GM21825 (cell line): Measurements from ENCODE around the gene CRB3.
A peak's percentile ranks its signal among the peaks of the same experiment; 100 is the strongest.

ENCODE experiments used
- ATAC-seq: cut with Tn5 transposase; IDR thresholded peaks from one replicate; pipeline ENCODE4 v1.9.1; 2021; ENCODE audit warnings: mild to moderate bottlenecking, moderate library complexity; ENCODE audit not compliant: unreplicated experiment

Gene CRB3

DNA sequence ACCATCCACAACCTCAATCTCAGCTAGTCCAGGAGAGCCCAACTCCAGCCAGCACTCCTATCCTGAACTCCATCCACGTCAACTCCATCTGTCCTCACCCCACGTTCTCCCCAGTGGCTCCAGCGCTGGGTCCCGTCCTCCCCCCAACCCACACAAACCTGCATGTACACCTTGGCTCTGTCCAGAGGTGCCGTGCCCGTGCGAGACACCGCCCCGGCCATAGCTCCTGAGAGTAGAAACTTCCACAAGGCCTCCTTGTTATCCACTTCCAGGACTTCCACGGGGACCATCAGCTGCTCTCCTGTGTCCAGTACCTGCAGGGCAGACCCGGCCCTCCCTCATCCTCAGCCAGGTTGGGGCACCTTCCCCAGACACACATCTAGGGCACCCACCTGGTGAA is 32.2 kb upstream of the CRB3 start:
- ATAC-seq: no peak

DNA sequence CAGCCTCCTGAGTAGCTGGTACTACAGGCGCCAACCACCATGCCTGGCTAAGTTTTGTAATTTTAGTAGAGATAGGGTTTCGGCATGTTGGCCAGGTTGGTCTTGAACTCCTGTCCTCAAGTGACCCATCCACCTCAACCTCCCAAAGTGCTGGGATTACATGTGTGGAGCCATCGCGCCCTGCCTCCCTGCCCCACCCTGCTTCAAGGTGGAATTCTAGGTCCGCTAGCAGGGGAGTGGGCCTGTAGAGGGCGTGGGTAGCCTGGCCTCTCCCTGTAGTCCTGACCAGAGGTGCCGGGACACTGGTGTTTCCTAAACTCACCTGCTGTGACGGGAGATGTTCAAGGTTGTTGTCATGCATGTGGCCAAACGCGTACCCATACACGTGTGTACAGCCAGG is 30.9 kb upstream of the CRB3 start:
- no peak for ATAC-seq

DNA sequence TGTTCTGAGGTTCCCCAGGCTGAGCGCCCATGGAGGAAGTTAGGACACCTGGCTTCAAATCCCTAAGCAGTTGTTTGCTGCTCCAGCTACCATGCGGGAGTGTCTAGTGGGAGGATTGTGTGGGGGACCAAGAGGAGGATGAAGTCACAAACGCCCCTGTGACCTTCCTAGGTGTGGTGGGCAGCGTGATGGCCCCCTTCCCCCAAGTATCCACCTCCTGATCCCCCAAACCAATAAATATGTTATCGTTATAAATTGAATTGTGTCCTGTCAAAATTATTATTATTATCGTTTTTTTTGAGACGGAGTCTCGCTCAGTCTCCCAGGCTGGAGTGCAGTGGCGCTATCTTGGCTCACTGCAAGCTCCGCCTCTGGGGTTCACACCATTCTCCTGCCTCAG is 30.4 kb upstream of the CRB3 start, which contains the start of gene SLC25A41:
SLC25A41 (minus strand) TSS at position 101 of the 400 bp plus-strand sequence; CDS start at position 31, 70 bp downstream.
- ATAC-seq: no peak

DNA sequence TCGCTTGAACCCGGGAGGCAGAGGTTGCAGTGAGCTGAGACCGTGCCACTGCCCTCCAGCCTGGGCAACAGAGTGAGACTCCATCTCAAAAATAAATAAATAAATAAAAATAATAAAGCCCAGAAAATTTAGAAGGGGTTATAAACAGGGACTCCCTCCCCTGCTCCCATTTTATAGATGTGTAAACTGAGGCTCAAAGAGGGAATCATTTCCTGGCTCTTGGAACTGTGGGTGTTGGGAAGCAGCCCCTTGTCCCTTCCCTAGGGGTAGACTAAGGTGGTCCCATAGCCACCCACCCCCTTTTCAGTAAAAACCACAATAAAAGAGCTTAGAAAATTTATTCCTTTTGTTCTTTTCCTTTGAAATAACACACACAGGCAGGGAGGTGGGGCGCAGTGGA is 24.3 kb upstream of the CRB3 start:
- no peak for ATAC-seq

DNA sequence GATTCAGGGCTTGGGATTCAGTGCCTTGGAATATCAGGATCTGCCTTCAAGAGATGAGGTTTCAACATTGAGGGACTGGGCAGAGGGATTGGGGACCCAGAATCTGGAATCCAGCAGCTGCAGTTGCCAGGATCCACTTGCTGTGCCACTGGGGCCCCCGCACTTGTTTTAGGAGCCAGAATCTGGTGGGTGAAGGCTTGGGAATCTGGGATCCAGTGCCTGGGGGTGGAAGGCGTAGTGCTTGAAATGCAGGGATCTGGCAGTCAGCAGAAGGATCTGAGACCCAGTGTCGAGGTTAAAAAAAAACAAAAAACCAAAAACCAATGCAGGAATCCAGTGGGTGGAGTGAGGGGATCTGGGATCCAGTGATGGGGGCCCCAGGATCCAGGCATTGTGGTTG is 23.2 kb upstream of the CRB3 start:
- ATAC-seq: no peak

DNA sequence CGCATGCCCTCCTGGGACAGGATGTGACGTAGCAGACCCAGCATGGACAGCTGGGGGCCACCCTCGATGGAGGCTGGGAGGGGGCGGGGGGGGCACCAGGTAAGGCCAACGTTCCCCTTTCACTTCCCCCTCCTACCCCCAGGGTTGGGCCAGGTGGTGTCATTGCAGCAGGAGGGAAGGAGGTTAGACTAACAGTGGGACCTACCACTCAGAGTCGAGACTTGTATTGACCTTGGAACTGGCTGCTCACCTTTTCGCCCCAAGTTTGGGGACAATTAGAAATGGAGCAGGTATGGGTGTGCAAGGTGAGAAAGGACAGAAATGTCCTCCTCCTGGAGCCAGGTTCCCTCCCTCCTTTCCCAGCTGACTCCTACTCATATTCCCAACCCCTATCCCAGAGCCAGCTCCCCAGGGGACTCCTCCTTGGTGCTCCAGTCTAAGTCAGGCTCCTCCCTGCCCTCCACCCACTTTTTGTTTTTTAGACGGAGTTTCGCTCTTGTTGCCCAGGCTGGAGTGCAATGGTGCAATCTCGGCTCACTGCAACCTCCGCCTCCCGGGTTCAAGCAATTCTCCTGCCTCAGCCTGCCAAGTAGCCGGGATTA is 21.9 kb upstream of the CRB3 start:
- no peak for ATAC-seq

DNA sequence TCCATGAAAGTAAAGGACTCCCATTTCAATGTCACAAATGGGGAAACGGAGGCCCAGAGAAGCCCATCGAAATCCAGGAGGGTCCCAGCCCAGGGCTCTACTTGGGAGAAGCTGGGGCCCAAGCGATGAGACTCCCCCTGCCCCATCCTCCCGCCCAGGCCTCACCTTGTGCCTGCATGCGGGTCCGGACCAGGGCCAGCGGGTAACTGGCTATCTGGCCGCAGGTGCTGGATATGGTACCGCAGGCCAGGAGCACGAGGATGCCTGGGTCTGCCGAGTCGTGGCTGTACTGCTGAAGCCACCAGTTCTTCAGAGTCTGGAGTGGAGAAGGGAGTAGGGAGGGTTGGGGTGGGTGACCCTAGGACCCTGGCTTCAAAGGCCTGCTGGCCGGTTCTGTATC is 20.1 kb upstream of the CRB3 start:
- ATAC-seq: no peak

DNA sequence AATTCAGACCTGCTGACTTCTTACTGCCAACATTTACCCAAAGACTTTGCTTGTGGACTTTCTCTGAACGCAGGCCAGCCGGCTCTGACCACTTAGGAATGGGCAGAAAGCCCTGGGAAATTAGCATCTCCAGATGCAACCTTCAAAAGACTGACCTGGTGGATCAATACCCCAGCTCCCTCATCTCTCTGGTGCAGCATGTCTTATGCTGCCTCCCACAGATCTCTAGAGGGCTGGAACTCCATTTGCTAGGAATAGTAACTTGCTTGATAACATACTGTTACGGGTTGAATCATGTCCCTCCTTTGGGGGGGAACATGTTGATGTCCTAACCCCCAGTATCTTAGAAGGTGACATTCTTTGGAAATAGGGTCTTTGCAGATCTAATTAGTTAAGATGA is 17.6 kb upstream of the CRB3 start:
- ATAC-seq: no peak

DNA sequence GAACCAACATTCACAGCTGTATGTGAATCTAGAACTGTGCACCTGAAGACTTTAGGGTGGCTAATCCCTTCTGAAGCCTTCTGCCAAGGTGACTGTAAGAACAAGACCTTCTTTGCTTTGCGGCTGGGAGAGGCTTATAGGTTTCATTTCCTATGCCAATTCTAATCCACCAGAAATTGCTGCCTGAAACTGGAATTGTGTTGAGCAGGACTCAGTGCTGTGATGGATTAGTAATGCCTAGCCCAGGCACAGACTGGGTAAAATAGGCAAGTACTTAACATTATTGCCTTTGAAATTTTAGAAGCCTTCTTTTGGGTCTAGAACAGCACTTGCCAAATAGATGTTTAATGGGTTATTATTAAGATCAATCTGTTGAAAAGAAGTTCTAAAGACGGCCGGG is 16.0 kb upstream of the CRB3 start:
- no peak for ATAC-seq

DNA sequence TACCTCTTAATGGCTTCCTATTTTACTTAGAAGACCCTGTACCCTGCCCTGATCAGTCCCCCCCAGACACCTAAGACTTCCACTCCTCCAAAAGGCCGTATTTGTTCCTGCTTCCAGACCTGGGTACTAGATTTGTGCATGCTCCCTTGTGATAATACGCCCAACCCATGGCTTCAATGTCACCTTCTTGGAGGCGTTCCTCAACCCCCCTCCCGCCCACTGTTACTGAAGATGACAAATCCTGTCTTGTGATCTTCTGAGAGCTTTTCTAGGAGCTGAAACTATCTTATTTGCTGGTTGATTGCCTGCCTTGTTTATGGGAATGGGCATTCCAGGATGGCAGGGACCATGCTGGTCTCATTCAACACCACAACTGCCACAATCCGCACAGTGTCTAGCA is 13.9 kb upstream of the CRB3 start:
- no peak for ATAC-seq

DNA sequence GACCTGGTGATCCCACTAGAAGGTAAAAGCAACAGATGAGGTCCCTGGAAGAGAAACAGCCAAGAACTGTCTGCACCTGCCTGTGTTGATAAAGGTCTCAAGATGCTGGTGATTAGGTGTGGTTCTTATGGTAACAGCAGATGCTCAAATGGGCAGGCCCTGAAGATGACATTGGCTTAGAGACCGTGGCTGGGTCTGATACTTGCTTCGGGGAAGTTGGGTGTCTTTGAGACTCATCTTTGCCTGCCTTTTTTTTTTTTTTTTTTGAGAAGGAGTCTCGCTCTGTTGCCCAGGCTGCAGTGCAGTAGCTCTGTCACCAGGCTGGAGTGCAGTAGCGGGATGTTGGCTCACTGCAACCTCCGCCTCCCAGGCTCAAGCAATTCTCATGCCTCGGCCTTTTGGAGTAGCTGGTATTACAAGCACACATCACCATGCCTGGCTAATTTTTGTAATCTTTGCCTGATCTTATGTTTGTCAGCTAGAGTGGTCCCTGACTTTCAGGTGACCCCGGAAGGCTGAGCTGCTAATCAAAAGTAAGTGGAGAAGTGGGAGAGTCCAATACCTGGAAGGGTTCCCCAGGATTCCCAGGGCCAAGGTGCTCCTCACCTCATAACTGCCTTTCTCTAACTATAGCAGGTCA is 12.4 kb upstream of the CRB3 start:
- no peak for ATAC-seq

DNA sequence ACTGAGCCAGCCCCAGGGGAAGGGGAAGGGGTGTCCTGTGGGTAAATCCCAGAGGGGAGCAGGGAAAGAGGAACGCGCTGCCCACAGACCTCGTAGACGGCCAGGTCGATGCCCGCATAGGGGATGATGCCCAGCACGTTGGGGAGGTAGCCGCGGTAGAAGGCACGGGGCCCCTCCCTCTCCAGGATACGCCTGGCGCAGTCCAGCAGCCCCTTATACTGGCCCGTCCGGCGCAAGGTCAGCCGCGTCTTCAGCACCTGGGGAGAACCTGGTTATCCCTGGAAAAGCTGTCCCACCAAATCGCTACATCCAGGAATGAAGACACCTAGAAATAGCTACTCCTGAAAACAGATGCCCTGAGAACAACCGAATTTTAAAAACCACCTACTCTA is 11.9 kb upstream of the CRB3 start:
- no peak for ATAC-seq

DNA sequence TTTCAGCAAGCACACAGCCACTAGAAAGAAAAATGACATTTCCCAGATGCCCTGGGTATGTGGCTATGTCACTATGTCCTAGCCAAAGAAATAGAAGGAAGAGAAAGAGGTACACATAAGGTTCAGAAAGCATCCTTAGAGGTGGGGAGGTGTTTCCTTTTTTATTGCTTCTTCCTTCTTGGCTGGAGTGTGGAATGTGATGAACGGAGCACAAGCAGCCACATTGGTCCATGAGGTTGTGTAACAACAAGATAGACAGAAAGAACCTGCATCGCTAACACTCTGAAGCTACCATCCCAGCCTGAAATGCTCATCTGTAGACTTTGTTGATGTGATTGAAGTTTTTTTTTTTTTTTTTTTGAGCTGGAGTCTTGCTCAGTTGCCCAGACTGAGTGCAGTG is 11.2 kb upstream of the CRB3 start:
- ATAC-seq: no peak

DNA sequence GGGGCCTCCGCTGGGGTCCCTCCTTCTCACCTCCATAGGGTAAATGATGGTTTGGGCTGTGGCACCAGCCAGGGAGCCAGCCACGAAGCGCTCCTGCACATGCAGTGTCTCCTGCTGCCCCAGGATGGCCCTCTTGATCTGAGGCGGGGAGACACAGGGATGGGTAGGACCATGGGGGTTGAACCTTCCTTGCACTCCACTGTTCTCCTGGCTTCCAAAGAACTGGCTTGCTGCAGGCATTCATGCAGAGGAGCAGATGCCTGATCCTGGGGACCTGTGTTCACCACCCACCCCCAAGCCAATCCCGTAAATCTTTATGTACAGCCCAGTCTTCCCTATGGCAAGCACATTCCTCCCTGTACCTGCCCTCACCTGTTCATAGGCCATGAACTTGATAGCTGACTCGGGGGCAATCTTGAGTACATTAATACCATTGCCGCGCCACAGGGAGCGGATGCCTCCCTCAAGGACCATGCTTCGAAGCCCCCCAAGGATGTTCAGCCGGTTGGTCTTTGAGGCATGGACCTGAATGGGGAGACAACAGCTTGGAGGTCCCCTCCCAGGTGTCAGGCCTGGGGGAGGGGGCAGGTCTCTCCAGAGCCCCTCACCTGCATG is 10.0 kb upstream of the CRB3 start:
- ATAC-seq: no peak

DNA sequence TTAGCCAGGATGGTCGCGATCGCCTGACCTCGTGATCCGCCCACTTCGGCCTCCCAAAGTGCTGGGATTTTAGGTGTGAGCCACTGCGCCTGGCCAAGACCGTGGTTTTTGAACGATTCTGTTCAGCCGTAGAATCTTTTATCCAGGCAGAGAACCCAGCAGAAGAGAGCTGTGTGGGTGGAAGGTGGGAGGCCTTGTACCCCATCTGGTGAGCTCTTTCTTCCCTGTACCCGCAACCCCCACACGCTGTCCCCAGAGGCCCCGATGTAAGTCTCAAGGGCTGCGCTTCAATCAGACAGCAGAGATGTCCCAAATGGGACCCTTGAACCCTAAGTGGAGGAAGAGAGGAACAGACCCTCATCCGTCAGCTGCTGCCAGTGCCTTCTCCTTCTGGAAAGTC is 8.1 kb upstream of the CRB3 start:
- ATAC-seq: no peak

DNA sequence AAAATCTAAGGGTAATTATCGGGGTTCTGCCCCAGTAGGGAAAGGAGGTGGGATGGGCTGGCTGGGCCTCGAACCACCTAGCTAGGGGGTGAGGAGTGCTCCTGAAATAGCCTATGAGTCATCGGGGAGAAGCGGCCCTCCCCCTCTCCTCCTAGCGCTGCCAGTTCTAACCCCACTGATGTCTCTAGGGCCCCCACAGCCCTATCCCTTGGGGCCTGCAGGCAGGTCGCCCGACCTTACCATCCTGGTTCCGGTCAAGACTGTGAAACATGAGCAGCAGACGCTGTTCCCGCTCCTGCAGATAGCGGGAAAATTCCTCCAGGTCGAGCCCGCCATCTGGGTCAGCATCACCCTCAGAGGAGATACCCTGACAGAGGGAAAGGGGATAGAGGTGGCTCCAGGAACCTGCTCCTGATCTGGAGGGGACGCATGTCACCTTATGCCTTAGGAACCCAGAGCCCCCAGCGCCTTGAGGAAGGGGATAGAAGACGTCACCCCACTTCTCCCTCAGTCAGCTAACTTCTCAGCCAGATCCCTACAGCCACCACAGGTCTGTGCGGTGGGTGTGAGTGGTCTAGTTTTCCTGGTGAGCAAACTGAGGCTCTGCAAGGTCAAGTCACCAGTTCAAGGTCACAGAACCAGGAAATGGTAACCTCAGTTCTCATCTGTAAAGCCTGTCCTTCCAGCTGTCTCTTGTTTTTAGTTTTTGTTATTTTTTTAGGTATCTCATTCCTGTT is 5.9 kb upstream of the CRB3 start:
- ATAC-seq: no peak

DNA sequence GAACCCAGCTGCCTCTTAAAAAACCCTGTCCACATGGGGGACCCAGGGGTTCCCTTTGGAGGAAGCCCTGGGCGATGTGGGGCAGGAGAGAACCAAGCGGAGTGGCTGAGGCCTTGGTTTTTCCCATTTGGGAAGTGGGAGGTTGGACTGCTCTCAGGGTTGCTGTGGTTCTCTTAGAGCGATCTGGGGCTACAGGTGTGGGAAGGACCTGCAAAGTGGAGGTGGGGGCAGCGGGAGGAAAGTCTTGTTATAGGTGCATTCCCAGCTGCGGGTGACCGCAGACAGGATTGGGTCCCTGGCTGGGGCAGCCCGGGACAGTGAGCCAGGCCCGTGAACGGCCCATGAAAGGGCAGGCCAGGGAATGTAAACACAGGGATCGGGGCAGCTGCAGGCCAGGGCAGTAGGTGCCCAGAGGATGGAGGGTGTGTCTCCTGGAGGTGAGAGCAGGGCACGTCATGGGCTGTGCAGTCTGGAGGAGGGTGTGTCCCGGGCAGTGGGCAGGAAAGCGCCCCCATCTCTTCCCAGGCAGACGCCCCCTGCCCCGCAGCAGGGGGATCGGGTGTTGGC is 5.3 kb upstream of the CRB3 start:
- ATAC-seq: no peak

DNA sequence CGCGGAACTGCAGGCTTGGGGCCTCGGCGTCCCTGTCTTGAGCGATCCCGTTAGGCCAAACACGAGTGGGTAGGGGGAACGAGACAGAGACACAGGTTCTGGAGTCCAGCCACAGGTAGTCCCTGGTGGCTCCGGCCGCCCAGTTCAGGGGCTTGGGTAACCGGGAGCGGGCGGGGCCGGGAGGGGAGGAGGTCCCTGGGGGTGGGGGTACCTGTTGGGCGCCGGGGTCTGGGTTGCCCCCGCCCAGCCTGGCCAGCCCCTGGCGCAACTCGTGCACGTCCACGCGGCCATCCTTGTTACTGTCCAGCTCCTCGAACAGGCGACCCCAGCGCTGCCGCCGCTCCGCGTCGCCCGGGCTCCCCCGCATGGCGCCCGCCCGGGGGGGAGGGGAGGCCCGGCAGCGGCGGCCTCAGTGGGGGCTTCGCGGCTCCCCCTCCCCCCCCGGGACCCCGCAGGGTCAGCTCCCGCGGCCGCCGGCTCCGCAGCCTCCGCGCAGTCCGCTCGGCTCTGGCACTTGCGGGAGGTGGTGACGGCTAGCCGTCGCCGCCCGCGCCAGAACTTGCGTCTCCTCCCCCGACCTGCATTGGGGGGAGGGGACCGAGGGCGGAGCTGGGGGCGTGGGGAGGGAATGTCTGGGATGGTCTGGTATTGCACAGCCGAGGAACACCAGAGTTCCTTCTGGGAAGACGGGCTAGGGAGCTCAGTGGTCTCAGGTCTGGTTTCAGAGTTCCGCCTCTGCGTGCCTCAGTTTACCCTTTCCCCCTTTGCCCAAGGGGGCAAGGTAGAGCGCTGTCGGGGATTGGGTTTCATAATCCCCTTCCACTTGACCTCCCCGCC is 4.6 kb upstream of the CRB3 start, which contains the start of gene SLC25A23:
SLC25A23 (minus strand) TSS at position 531 of the 837 bp plus-strand sequence; CDS start at position 367, 164 bp downstream.
- peak; percentile 32 for ATAC-seq

DNA sequence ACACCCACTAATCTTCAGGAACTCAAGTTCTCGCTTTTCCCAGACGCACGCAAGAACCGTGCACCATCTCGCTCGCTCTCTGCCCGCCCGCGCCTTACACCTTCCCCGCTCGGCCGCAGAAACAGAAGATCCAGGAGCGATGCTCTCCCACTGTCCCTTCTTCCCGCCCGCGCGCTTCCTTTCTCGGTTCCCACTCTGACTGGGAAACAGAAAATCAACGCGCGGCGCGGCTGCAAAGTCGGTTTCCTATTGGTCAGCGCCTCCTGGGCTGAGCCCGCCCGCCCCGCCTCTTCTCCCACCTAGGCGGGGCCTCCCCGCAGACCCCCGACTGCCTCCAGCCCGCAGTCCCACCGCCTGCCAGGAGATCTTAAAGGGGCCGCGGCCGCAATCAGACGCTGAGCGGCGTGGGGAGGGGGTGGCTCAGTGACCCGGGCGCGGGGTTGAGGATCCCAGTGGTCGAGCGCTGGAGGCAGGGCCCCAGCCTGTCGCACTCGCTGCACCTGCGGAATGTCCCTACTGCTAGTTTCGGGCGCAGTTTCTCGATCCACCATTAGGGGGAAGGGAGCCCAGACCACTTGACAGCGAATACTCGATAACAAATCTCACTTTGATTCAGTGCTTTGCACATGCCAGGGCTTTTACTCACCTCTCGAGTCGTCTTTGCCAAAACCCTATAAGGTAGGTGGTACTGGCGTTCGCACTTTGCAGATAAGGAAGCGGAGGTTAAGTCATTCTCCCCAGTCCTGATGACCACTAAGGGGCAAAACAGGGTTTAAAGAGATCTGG is 3.8 kb upstream of the CRB3 start:
- ATAC-seq: peak; percentile 72

DNA sequence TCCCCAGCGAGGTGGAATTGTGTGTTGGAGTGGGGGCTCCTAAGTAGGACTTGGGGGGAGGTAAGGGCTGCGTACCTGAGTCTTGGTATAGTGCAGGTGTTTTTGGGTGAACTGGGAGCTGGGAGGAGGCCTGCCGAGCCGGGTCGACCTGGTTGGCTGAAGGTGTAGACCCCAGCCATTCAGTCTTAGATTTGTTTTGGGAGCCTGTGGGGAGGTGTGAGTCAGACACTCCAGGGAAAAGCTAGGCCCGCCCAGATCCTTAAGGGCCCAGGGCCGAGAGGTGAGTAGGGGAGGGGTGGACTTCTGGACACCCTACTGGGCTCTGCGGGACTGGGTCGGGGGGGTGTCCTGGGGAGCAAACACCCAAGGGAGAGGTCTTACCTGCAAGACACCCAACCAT is 935 bp downstream of the CRB3 start:
- ATAC-seq: no peak
